Skeletal muscle tissue (tissue), 4 donors: Measurements from ENCODE around the gene MCM7. TPM values are rescaled to one million over a fixed set of nuclear protein-coding genes. Genes with fewer than 3 reads are reported as not detected.
"Not testable (repeated sequence)": the region's sequence is repeated elsewhere in the genome, so short reads cannot be mapped to it uniquely, and the experiment has no call there.

ENCODE experiments used
- H3K27ac ChIP-seq: one replicate; pipeline ENCODE4 v1.7.0; 2013; ENCODE audit warnings: mild to moderate bottlenecking, low read depth, low read length, inconsistent platforms
- H3K27me3 ChIP-seq, 3 donors: one replicate each; pipeline ENCODE4 v1.7.0; 2013; ENCODE audit warnings: low read length in 3 of 3; ENCODE audit not compliant: control insufficient read depth in 3 of 3, insufficient read depth in 3 of 3
- H3K36me3 ChIP-seq, 3 donors: one replicate each; pipeline ENCODE4 v1.7.0; 2013; ENCODE audit warnings: low read length in 3 of 3; ENCODE audit not compliant: control insufficient read depth in 3 of 3, insufficient read depth in 3 of 3
- H3K4me1 ChIP-seq, 3 donors: one replicate each; pipeline ENCODE4 v1.7.0; 2013; ENCODE audit warnings: low read length in 3 of 3, mild to moderate bottlenecking in 3 of 3; ENCODE audit not compliant: control insufficient read depth in 3 of 3, insufficient read depth in 3 of 3
- H3K4me3 ChIP-seq, 3 donors: one replicate each; pipeline ENCODE4 v1.7.0; 2013; ENCODE audit warnings: low read length in 3 of 3
- H3K9ac ChIP-seq, 3 donors: one replicate each; pipeline ENCODE4 v1.7.0; 2013; ENCODE audit warnings: low read length in 3 of 3, mild to moderate bottlenecking in 3 of 3, moderate library complexity in 2 of 3, low read depth in 1 of 3
- H3K9me3 ChIP-seq, 3 donors: one replicate each; pipeline ENCODE4 v1.7.0; 2013; ENCODE audit warnings: low read length in 3 of 3; ENCODE audit not compliant: control insufficient read depth in 3 of 3
- total RNA-seq: library from RNA; depleted of rRNA; stranded (reverse); fragments of >200 nt; gene quantifications from one replicate; pipeline ENCODE4 v1.2.3, GENCODE V29; 2014
- donor health status: Osteomylitis.

Gene MCM7
- 42.3 TPM for total RNA-seq

DNA sequence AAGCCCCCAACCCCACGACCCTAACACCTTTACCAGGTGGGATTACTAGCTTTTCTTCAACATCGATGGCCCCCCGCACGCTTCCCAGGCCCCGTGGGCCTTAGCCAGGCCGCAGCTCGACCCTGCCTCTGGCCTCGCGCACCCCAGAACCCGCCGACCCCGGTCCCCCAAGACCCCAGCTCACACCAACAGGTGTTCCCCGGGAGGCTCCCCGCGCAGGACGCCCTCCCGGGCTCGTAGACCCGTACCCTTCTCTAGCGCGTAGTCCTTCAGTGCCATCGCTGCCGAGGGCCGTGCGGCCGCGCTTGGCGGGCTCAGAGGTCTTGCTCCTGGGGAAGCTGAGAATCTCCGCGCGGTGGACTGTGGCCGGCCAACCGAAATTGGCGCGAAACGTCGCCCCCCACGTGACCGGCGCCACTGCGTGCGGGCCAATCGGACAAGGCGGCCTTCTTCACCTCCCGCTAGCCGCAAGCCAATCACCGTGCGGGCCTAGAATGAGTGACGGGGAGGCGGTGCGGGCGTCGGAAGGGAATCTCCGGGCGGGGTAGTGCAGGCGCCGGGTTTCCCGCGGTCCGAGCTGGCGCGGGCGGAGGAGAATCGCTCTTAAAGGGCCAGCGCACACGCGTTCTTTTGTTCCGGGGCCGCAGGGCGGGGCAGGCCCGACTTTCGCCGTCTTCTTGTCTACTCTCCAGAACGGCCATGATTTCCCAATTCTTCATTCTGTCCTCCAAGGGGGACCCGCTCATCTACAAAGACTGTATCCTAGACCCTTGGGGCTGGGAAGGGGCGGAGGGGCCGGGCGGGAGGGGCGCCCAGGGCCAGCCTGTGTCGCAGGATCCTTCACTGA, at the start of gene MCM7, which contains the start of gene AP4M1:
TSS of gene MCM7 (minus strand) at position 382 of the 847 bp plus-strand sequence. CDS start at position 279, 103 bp downstream.
TSS of gene AP4M1 (plus strand) at position 628 of the 847 bp plus-strand sequence. CDS start at position 700, 72 bp downstream.
- H3K27ac ChIP-seq: peak within 1 kb of the TSS; percentile 83
- H3K4me1 ChIP-seq: peaks cover 16 to 21% (median 21%) of the 10 kb centered on the region in 3 donors
- H3K4me3 ChIP-seq: peak within 1 kb of the TSS; percentile 83 to 95 (median 93)
- H3K27me3 ChIP-seq: no peaks in the 10 kb centered on the region
- peak within 1 kb of the TSS; percentile 73 to 84 (median 81) for H3K9ac ChIP-seq
- H3K9me3 ChIP-seq: no peaks in the 10 kb centered on the region
- peaks cover 47 to 54% (median 48%) of the 10 kb centered on the region in 3 donors for H3K36me3 ChIP-seq

DNA sequence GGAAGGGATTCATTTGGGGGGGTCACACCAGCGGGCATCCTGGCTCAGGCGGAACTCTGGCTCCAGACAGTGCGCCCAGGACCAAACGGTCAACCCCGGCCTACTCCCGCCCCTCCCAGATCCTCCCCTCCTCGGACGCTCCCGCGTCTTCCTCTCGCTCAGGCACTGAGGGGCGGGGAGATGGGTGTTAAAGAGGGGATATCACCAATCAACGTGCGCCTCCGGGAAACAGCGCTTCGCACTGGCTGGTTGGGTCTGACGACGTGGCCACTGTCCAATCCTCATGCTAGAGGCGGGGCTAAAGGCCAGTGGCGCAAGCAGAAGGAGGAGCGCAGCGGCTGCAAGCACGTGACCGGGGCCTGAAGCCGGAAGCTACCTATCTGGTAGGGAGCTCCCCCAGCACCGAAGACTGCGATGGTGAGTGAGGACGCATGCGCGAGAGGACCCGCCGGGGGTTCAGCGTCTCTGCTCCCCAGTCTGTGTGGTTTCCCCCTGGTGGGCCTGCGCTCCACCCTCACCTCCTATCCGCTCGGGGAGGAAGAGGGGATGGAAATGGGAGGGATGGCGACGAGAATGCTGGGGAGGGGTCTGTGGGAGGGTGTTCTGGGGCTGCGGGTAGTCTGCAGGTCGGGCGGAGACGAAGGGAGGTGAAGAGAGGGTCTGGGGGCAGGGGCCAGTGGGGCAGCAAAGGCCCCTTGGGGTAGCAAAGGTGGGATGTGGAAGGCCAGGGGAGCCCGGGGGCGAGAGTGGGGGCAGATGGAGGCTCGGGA, 47.5 kb upstream of the MCM7 start, which contains the start of gene LAMTOR4:
TSS of gene LAMTOR4 (plus strand) at position 360 of the 770 bp plus-strand sequence. CDS start at position 415, 55 bp downstream.
- Histone ChIP-seq H3K27me3 (no peaks in the 10 kb centered on the region), H3K4me3 (peak within 1 kb of the TSS; percentile 98 to 100 (median 99)), H3K4me1 (peaks cover 10 to 18% (median 10%) of the 10 kb centered on the region in 3 donors)

DNA sequence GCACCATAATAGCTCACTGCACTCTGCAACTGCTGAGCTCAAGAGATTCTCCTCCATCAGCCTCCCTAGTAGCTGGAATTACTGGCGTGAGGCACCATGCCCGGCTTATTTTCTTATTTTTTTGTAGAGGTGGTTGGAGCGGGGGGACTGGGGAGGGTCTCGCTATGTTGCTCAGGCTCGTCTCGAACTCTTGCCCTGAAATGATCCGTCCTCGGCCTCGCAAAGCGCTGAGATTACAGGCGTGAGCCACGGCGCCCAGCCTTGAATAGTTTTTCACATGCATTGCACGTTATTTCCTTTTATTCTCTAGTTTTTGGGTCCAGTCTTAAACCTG, 47.0 kb upstream of the MCM7 start:
- Histone ChIP-seq H3K4me1 (peaks cover 10 to 18% (median 10%) of the 10 kb centered on the region in 3 donors), H3K9me3 (no peaks in the 10 kb centered on the region), H3K27ac (peak overlapping the region; percentile 62), H3K27me3 (no peaks in the 10 kb centered on the region), H3K4me3 (peak overlapping the region; percentile 86 to 100 (median 98)), H3K9ac (peak overlapping the region; percentile 70 to 98 (median 83)), H3K36me3 (peaks cover 3 to 6% (median 3%) of the 10 kb centered on the region in 3 donors)

More for the DNA sequence above, 47.5 kb upstream of the MCM7 start, which contains the start of gene LAMTOR4:
- no peaks in the 10 kb centered on the region for H3K9me3 ChIP-seq
- H3K27ac ChIP-seq: peak within 1 kb of the TSS; percentile 81
- H3K9ac ChIP-seq: peak within 1 kb of the TSS; percentile 91 to 98 (median 97)
- peaks cover 8 to 9% (median 8%) of the 10 kb centered on the region in 3 donors for H3K36me3 ChIP-seq

DNA sequence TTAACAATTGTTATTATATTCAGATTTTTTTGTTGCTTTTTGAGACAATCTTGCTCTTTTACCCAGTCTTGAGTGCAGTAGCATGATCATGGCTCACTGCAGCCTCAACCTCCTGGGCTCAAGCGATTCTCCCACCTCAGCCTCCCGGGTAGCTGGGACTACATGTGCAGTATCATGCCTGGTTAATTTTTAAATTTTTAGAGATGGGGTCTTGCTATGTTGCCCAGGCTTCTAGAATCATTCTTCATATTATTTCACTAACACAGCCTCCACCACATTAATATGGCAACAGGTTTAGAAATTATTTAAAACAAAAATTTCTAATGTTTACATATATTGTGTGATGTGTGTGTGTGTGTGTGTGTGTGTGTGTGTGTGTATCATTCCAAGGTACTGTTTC, 46.1 kb upstream of the MCM7 start:
- H3K27me3 ChIP-seq: peaks cover 0 to 2% (median 0%) of the 10 kb centered on the region in 3 donors
- H3K9ac ChIP-seq: no peak overlapping the region

DNA sequence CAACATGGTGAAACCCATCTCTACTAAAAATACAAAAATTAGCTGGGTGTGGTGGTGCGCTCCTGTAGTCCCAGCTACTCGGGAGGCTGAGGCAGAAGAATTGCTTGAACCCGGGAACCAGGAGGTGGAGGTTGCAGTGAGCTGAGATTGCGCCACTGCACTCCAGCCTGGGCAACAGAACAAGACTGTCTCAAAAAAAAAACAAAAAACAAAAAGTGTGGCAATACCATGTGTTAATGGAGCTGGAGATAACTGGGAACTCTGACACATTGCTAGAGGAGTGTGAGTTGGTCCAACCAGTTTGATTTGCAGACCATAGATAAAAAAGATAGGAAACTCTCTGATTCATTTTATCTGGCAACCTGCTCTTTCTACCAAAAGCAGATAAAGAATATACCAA, 45.2 kb upstream of the MCM7 start:
- not testable (repeated sequence) for H3K27me3 ChIP-seq, H3K27ac ChIP-seq, H3K9ac ChIP-seq, H3K9me3 ChIP-seq, H3K4me3 ChIP-seq, H3K36me3 ChIP-seq
- peaks cover 10 to 18% (median 10%) of the 10 kb centered on the region in 3 donors for H3K4me1 ChIP-seq

More for the DNA sequence above, 46.1 kb upstream of the MCM7 start:
- Histone ChIP-seq H3K27ac (no peak overlapping the region), H3K36me3 (peaks cover 0 to 2% (median 2%) of the 10 kb centered on the region in 3 donors), H3K9me3 (no peaks in the 10 kb centered on the region), H3K4me1 (peaks cover 10 to 18% (median 10%) of the 10 kb centered on the region in 3 donors), H3K4me3 (no peak overlapping the region)

DNA sequence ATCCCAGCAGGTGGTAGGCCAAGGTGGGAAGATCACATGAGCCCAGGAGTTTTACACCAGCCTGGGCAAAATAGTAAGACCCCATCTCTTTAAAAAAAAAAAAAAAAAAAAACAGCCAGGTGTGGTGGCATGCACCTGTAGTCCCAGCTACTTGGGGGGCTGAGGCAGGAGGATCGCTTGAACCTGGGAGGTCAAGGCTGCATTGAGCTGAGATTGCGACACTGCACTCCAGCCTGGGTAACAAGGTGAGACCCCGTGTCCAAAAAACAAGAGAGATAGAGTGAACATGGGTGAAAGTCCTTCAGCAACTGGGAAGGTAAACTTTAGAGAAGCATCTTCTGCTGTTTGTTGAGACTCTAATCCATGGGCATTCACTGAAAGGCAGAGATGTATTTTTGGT, 41.3 kb upstream of the MCM7 start:
- Histone ChIP-seq H3K27me3 (peaks cover 9 to 23% (median 10%) of the 10 kb centered on the region in 3 donors), H3K4me1 (no peaks in the 10 kb centered on the region), H3K4me3 (no peak overlapping the region), H3K27ac (no peak overlapping the region), H3K9me3 (no peaks in the 10 kb centered on the region), H3K9ac (no peak overlapping the region), H3K36me3 (no peaks in the 10 kb centered on the region)

DNA sequence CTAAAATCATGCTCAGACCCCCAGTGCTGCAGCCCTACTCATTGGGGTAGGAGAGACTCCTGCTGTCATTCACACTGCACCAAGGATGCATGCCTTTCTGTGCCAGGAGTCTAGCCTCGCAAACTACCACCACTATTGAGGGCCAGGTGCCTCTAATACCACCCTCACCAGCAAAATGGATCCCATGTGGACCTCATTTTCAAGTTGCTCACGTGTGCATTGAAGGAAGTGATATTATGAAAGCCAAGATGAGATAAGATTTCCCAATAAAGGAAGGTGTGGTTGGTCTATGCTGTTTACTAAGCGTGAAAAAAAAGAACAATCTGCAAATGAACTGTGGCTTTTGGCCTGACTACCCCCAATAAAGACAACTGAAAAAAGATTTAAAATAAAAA, 40.4 kb upstream of the MCM7 start:
- H3K4me1 ChIP-seq: no peaks in the 10 kb centered on the region
- H3K36me3 ChIP-seq: no peaks in the 10 kb centered on the region
- no peak overlapping the region for H3K4me3 ChIP-seq

DNA sequence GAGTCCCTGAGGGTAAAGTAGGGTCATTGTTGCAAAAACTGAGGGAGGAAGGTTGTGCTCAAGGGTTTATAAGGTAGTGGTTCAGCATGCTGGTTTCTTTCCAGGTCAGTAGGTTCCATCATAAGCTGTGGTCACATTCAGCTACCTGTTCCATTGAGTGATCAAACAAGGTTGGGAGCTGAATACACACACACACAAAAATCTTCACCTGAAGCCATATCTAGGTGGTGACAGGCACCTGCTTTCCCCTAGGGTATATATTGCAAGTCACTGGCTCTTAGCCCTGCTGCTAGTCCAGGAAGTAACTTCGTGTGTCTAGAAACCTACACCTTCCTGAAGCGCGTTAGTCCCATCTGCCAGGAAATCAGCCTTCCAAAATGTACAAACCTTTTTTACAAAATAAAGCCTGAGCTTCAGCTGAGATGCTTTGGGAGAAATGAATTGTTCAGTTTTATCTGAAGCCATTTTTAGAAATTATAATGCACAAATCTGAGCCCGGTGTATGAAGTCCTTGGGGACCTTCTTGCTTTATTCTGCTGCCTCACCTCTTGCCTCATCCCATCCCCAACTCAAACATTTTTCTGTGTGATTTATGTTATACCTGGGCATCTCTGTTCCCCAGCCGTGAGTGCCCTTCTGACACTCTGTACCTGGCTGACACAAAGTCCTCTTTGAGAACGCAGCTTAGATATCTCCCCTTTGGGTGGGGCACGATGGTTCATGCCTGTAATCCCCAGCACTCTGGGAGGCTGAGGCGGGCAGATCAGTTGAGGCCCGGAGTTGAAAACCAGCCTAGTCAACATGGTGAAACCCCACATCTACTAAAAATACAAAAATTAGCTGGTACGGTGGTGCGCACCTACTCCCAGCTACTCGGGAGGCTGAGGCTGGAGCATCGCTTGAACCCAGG, 36.9 kb upstream of the MCM7 start:
- Histone ChIP-seq H3K9ac (no peak overlapping the region), H3K36me3 (no peaks in the 10 kb centered on the region), H3K27ac (no peak overlapping the region), H3K9me3 (no peaks in the 10 kb centered on the region), H3K4me3 (no peak overlapping the region), H3K27me3 (peaks cover 9 to 31% (median 10%) of the 10 kb centered on the region in 3 donors), H3K4me1 (no peaks in the 10 kb centered on the region)

More for the DNA sequence above, 40.4 kb upstream of the MCM7 start:
- H3K9me3 ChIP-seq: no peaks in the 10 kb centered on the region
- H3K9ac ChIP-seq: no peak overlapping the region
- H3K27me3 ChIP-seq: peaks cover 9 to 24% (median 10%) of the 10 kb centered on the region in 3 donors
- no peak overlapping the region for H3K27ac ChIP-seq

DNA sequence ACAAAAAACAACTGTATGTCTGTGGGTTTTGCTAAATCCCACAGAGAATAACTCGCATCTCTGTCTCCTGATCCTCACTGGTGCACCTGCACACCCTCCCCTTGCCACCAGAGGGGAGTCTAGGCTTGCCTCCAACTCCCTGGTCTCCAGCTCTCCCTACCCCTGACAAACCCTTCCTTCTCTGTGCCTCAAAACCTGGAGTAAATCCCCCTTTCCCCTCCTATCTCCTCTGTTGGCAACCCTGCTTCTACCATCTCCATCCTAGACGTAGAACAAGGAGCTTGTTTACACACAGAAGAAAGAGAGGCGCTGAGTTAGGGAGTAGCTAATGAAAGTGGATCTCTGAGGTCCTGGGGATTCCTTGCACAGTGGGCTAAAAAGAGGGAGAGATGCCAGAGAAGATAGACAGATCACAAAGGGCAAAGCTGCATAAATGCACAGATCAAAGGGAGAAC, 31.5 kb upstream of the MCM7 start:
- H3K27me3 ChIP-seq: peaks cover 0 to 15% (median 1%) of the 10 kb centered on the region in 3 donors
- peak overlapping the region in 1 of 3 donors; percentile 40 for H3K9ac ChIP-seq
- no peaks in the 10 kb centered on the region for H3K36me3 ChIP-seq
- H3K4me1 ChIP-seq: peaks cover 7 to 9% (median 9%) of the 10 kb centered on the region in 3 donors
- no peaks in the 10 kb centered on the region for H3K9me3 ChIP-seq
- H3K27ac ChIP-seq: no peak overlapping the region
- no peak overlapping the region for H3K4me3 ChIP-seq
